ENCODE measurements around the gene VCAM1. TPM values are rescaled to one million over a fixed set of nuclear protein-coding genes. Genes with fewer than 3 reads are reported as not detected.

Gene VCAM1
- total and polyA plus RNA-seq, 2 of the 4 experiments (the other 2 are of a cell fraction) = 10.1 to 21.1 TPM

DNA sequence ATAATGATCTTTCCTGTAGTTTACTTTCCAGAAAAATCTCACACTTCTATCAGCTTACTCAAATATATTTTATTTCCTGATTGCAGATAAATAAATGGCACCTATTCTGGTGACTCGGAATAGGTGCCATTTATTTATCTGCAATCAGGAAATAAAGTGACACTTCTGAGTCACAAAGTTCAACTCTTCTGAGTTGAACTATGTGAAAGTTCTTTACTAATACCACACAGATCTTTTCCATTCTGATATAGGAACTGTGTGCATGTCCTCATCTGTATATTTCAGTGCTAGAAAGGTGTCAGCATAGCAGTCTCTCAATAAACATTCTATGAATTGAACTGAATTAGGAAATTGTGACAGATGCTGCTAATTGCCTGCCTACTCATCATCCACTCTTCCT lies 4.9 kb upstream of the VCAM1 start:
- no peaks in the 10 kb centered on the region for H3K36me3 ChIP-seq (ENCODE audit: control insufficient read depth, insufficient read depth, low read length)
- WGBS, 2 experiments (ENCODE audit: extremely low coverage in 2 of 2, insufficient read length in 1 of 2) = no CpG with 5 or more reads among the region's 1 CpG
- H3K4me1 ChIP-seq (ENCODE audit: control insufficient read depth, insufficient read depth, low read length) = peaks cover 15% of the 10 kb centered on the region
- H3K27ac ChIP-seq (ENCODE audit: insufficient read depth, low read length) = no peak overlapping the region
- H3K4me3 ChIP-seq (ENCODE audit: insufficient read depth, low read depth, low read length) = no peak overlapping the region
- in situ Hi-C loops (cut with MboI; ENCODE audit: low sequenced_read_pairs) = no loop called here
- H4K91ac ChIP-seq (ENCODE audit: insufficient read depth, low read depth, low read length) = no peak overlapping the region
- H4K20me1 ChIP-seq (ENCODE audit: insufficient read depth, low read length) = no peaks in the 10 kb centered on the region
- H3K4ac ChIP-seq (ENCODE audit: low read depth, low read length) = no peak overlapping the region
- H3K27me3 ChIP-seq (ENCODE audit: control insufficient read depth, insufficient read depth, low read length) = no peaks in the 10 kb centered on the region
- no peak overlapping the region for H3K56ac ChIP-seq (ENCODE audit: extremely low read depth, insufficient read depth, low read length)
- H3K18ac ChIP-seq (ENCODE audit: low read depth, low read length) = no peak overlapping the region; the same call in 1 of the 2 replicates
- H3K4me2 ChIP-seq (ENCODE audit: low read depth, low read length) = no peak overlapping the region
- H2BK120ac ChIP-seq (ENCODE audit: low read depth, low read length) = no peak overlapping the region
- no peak overlapping the region for H4K8ac ChIP-seq (ENCODE audit: low read depth in 2 of 2, low read length in 2 of 2)
- peak overlapping the region; percentile 34; the same call in 1 of the 2 replicates for H2BK20ac ChIP-seq (ENCODE audit: low read depth, low read length)
- no peak overlapping the region for H4K5ac ChIP-seq (ENCODE audit: low read depth, low read length)
- no peak overlapping the region for H3K23ac ChIP-seq (ENCODE audit: low read depth, low read length)
- no peak overlapping the region for H2AFZ ChIP-seq (replicated peaks; ENCODE audit: low read length, poor library complexity)
- ChIA-PET CTCF (no interaction called here), POLR2A (ENCODE audit: unreplicated experiment) (no interaction called here)
- BruUV-seq (replicated peaks) = no TSS peak
- H3K9ac ChIP-seq (ENCODE audit: low read depth, low read length) = no peak overlapping the region
- no peak overlapping the region for H2BK15ac ChIP-seq (ENCODE audit: low read depth, low read length)
- DNase-seq (no peak), ATAC-seq (ENCODE audit: low read depth) (no peak)
- dilution Hi-C loops (cut with HindIII; ENCODE audit: low sequenced_read_pairs, unreplicated experiment) = no loop called here
- no peak overlapping the region for H3K14ac ChIP-seq (replicated peaks; ENCODE audit: low read depth, low read length)
- H3K9me3 ChIP-seq (ENCODE audit: control insufficient read depth, insufficient read depth, low read length) = no peaks in the 10 kb centered on the region
- no peak overlapping the region for H2AK5ac ChIP-seq (ENCODE audit: low read depth, low read length)
- H2AK9ac ChIP-seq (replicated peaks; ENCODE audit: low read depth, low read length, poor library complexity) = no peak overlapping the region
- no peak for TF ChIP-seq RAD21 (IDR thresholded peaks at IDR 0.05; ENCODE audit: low read length)
- intact Hi-C loops (cut with micrococcal nuclease) = no loop called here
- no peak overlapping the region for H2BK5ac ChIP-seq (ENCODE audit: low read depth, low read length, poor library complexity, severe bottlenecking)
- H3K79me1 ChIP-seq (ENCODE audit: low read depth in 1 of 2, low read length in 2 of 2) = no peaks in the 10 kb centered on the region
- 0 out of 2 replicates have a peak, but pooled peaks cover 4% of the 10 kb centered on the region for H3K9me1 ChIP-seq (ENCODE audit: insufficient read depth, low read length)

Measured in IMR-90 (cell line).